Limb (tissue), 2 donors: ENCODE measurements around the gene CCDC106.
A peak's percentile ranks its signal among the peaks of the same experiment; 100 is the strongest.

Source experiments
- DNase-seq, 2 donors: peaks; one replicate each; pipeline ENCODE4 v3.0.0-alpha.2; 2016; ENCODE audit errors: extremely low spot score in 2 of 2

CCDC106 gene

GRCh38 chr19:55647732-55648584, at the start of gene CCDC106:
Gene CCDC106 (plus strand): TSS chr19:55648212. CDS start chr19:55649047, 835 bp downstream.
- DNase-seq = peak; percentile 80 to 90

GRCh38 chr19:55598719-55599467, 49.1 kb upstream of the CCDC106 start:
- peak; percentile 85 to 97 for DNase-seq

DNA sequence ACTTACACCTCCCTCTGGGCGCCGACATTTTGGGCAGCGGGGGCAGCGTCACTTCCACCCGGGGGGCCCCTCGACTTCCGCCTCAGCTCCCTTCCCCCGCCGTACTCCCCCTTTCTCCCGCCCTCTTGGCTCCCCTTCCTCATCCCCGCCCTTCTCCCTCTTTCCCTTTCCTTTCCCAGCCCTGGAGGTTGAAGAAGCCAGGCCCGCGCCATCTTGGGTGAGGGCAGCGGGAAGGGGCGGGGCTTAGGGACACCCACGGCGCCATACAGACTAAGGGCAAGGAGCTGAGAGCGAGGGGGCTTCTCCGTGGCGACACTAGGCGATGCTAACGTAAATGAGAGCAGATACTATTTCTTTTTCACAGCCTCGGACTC, 48.6 kb upstream of the CCDC106 start, which contains the start of gene FIZ1:
TSS of gene FIZ1 (minus strand) at position 50 of the 374 bp plus-strand sequence. CDS start 1,652 bp downstream, outside the sequence.
- peak; percentile 99 for DNase-seq

GRCh38 chr19:55599842-55600661, 48.0 kb upstream of the CCDC106 start, which contains the start of gene ZNF524:
Gene ZNF524 (plus strand): TSS chr19:55600288. CDS start chr19:55602113, 1,825 bp downstream.
- DNase-seq = peak; percentile 93 to 95

- DNase-seq = no peak
Measured at GRCh38 chr19:55600662-55601028, 47.4 kb upstream of the CCDC106 start.

DNA sequence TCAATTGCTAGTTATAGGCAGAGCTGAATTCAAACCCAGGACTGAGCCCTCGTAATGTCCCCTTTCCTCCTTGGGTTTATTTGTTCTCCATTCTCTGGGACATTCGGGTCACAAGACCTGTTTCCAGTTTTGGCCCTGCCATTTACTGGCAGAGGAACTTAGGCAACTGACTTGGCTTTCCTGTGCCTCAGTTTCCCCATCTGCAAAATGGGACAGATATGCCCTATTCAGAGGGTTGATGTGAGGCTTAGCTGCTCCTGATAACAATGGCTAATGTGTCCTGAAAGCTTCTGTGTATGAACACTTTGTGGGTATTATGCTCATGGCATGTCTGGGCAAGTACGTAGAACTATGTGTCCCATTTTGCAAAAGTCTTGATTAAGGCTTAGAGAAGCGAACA, 46.9 kb upstream of the CCDC106 start:
- DNase-seq = no peak

- DNase-seq = no peak
Measured at GRCh38 chr19:55602104-55603001, 45.7 kb upstream of the CCDC106 start.

DNA sequence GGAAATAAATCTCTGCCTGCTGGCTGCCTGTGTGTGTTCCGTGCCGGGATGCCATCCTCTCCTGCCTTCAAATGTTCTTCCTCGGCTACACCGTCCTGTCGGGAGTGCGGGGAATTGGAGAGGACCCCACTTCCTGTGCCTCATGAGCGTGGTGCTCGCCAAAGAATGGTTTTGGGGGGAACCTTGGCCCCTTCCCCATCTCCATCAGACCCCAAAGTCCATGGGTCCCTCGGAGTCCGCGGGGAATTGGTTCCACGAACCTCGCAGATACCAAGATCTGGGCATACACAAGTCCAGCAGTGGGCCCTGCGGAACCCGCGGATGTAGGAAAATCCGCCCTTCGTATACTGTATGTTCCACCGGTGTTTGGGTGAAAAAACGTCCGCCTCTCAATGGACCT, 44.9 kb upstream of the CCDC106 start:
- DNase-seq = no peak

- DNase-seq = no peak
Measured at GRCh38 chr19:55603581-55604292, 44.3 kb upstream of the CCDC106 start.

- peak; percentile 97 to 99 for DNase-seq
Measured at GRCh38 chr19:55605207-55605636, 42.8 kb upstream of the CCDC106 start.

- peak; percentile 79 to 84 for DNase-seq
Measured at GRCh38 chr19:55605637-55606470, 42.2 kb upstream of the CCDC106 start, which contains the start of gene ZNF865. Gene ZNF865 (plus strand): TSS chr19:55605647. CDS start chr19:55613619, 7,972 bp downstream.

DNA sequence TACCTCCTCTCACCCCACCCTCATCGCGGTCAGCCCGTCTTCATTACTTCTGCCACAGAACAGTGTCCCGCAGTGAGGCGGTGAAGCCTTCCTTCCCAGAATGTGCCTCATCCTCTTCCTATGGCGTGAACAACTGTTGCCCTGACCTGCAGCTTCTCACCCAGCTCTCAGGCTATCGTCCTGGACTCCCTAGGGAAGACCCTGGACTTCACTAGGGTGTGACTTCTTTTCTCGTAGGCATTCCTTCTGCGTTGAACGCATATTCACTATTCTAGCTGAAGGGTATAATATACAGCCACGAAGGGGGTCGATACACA, 41.6 kb upstream of the CCDC106 start:
- DNase-seq = no peak

- DNase-seq = no peak
Measured at GRCh38 chr19:55606817-55607216, 41.2 kb upstream of the CCDC106 start.

GRCh38 chr19:55609326-55609725, 38.7 kb upstream of the CCDC106 start:
- DNase-seq = no peak

DNA sequence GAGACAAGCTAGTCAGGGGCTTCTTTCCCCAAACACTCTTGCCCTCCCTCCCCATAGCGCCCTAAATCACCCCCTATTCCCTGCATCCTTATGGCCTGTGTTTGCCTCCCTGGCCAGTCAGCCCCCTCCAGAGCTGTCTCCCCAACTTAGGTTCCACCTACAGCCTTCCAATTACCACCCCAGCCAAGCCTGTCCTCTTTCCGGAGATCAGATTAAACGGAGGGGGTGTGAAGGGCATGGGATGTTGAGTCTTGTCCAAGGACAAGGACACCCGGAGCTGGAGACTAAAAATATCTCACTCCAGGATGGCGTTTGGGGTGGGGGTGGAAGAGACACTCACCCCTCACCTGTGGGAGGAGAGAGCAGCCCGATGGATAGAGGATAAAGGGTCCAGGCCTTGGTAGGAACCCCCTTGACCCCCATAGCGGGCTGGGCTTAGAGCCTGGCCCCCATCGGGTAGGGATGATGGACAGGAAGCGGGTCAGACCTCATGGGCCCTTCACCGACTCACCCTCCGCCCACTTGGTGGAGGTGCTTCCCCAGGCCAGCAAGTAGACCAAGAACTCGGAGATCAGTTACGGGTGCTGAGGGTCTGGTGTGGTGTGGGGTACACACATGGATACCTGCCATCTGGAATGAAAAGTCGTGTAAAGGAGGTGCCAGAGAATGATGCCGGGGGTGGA, 36.6 kb upstream of the CCDC106 start:
- DNase-seq = no peak

GRCh38 chr19:55611983-55612645, 35.9 kb upstream of the CCDC106 start:
- DNase-seq = no peak

GRCh38 chr19:55613396-55613795, 34.6 kb upstream of the CCDC106 start:
- DNase-seq = no peak
